ENCODE results near the gene GNB1. TPM values are rescaled to one million over a fixed set of nuclear protein-coding genes. Genes with fewer than 3 reads are reported as not detected.

Gene GNB1
- total and polyA plus RNA-seq, 9 of the 15 experiments (the other 6 are each of a cell fraction or from before 2014, with no cell fraction given), result 34.3 to 388 (median 114) TPM

DNA sequence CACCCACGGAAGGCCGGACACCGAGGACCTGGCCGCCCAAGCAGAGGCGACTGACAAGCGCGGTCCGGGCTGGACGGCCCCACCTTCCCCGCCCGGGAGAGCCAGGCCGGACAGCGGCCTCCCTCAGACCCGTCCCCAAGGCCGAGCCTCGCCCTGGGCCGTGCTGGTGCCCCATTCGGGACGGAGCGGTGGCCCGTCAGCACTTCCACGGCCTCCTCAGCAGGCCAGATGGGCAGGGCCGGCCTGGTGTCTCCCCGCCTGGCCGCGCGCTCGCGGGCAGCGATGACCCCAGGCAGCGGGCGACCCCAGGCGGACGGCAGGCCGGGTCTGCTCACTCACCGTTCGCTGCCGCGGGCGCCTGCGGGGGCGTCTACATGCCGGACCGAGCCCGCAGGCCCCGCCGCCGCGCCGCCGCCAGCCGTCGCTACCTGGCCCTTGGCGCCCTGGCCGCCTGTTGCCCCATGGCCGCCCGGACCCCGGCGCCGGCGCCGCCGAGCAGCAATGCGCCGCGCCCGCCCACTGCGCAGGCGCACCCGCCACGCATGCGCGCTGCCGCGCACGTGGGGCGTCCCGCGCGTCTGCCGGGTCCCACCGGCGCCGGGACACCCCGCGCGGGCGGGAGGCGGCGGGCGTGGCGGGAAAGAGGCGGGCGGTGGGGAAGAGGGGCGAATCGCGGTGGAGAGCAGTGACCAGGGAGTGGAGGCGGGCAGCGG lies 112.8 kb downstream of the GNB1 start, which contains the start of gene NADK (continued):
- TF ChIP-seq, protein P1, sequence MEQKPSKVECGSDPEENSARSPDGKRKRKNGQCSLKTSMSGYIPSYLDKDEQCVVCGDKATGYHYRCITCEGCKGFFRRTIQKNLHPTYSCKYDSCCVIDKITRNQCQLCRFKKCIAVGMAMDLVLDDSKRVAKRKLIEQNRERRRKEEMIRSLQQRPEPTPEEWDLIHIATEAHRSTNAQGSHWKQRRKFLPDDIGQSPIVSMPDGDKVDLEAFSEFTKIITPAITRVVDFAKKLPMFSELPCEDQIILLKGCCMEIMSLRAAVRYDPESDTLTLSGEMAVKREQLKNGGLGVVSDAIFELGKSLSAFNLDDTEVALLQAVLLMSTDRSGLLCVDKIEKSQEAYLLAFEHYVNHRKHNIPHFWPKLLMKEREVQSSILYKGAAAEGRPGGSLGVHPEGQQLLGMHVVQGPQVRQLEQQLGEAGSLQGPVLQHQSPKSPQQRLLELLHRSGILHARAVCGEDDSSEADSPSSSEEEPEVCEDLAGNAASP (IDR thresholded peaks at IDR 0.05), result no peak
- no peak for TF ChIP-seq EHMT2 (IDR thresholded peaks at IDR 0.05)
- no peak for TF ChIP-seq ZNF311 (CRISPR knock-in tag; IDR thresholded peaks at IDR 0.05)
- no peak for TF ChIP-seq CREBBP (IDR thresholded peaks at IDR 0.05; ENCODE audit: low read depth, low read length)
- TF ChIP-seq BCL6 (CRISPR knock-in tag; IDR thresholded peaks at IDR 0.05), result no peak
- no peak for TF ChIP-seq ESRRB (CRISPR knock-in tag; IDR thresholded peaks at IDR 0.05; ENCODE audit: borderline replicate concordance)
- TF ChIP-seq ELF2 (CRISPR knock-in tag; IDR thresholded peaks at IDR 0.05), result no peak
- TF ChIP-seq TEAD2 (tag; IDR thresholded peaks at IDR 0.05), result no peak
- TF ChIP-seq SAFB (IDR thresholded peaks at IDR 0.05; ENCODE audit: borderline replicate concordance, low read depth, low read length), result peak; percentile 71
- TF ChIP-seq, protein P2, sequence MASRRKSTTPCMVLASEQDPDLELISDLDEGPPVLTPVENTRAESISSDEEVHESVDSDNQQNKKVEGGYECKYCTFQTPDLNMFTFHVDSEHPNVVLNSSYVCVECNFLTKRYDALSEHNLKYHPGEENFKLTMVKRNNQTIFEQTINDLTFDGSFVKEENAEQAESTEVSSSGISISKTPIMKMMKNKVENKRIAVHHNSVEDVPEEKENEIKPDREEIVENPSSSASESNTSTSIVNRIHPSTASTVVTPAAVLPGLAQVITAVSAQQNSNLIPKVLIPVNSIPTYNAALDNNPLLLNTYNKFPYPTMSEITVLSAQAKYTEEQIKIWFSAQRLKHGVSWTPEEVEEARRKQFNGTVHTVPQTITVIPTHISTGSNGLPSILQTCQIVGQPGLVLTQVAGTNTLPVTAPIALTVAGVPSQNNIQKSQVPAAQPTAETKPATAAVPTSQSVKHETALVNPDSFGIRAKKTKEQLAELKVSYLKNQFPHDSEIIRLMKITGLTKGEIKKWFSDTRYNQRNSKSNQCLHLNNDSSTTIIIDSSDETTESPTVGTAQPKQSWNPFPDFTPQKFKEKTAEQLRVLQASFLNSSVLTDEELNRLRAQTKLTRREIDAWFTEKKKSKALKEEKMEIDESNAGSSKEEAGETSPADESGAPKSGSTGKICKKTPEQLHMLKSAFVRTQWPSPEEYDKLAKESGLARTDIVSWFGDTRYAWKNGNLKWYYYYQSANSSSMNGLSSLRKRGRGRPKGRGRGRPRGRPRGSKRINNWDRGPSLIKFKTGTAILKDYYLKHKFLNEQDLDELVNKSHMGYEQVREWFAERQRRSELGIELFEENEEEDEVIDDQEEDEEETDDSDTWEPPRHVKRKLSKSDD (conservative IDR thresholded peaks at IDR 0.05; ENCODE audit: low read length), result no peak
- TF ChIP-seq HDAC6 (IDR thresholded peaks at IDR 0.05; ENCODE audit: low read depth, low read length), result no peak
- no peak for TF ChIP-seq TOE1 (IDR thresholded peaks at IDR 0.05; ENCODE audit: borderline replicate concordance)
- no peak for TF ChIP-seq TOE1 (CRISPR knock-in tag; IDR thresholded peaks at IDR 0.05; ENCODE audit: borderline replicate concordance, low read depth)
- no peak for TF ChIP-seq ZNF586 (CRISPR knock-in tag; conservative IDR thresholded peaks at IDR 0.05)
- TF ChIP-seq CSDE1 (IDR thresholded peaks at IDR 0.05), result no peak
- no peak for TF ChIP-seq GATAD2A (IDR thresholded peaks at IDR 0.05)
- TF ChIP-seq KLF6 (CRISPR knock-in tag; IDR thresholded peaks at IDR 0.05; ENCODE audit: borderline replicate concordance), result no peak
- peak; percentile 81; the same call in 1 of the 2 replicates for TF ChIP-seq CTBP1 (IDR thresholded peaks at IDR 0.05; ENCODE audit: borderline replicate concordance)
- TF ChIP-seq MEIS2 (IDR thresholded peaks at IDR 0.05; ENCODE audit: partially characterized antibody), result peak; percentile 86
- peak; percentile 47; the same call in 1 of the 2 replicates for TF ChIP-seq EGR1 (conservative IDR thresholded peaks at IDR 0.05)
- no peak for TF ChIP-seq ARHGAP35 (IDR thresholded peaks at IDR 0.05; ENCODE audit: partially characterized antibody)
- TF ChIP-seq PML (IDR thresholded peaks at IDR 0.05; ENCODE audit: low read length), result no peak
- TF ChIP-seq TEAD1 (CRISPR knock-in tag; IDR thresholded peaks at IDR 0.05), result peak in 1 of 2 experiments; percentile 37; a peak in 1 of 4 replicates
- TF ChIP-seq GABPB1 (CRISPR knock-in tag; IDR thresholded peaks at IDR 0.05), result no peak; the same call in 1 of the 2 replicates
- TF ChIP-seq SRSF3 (IDR thresholded peaks at IDR 0.05; ENCODE audit: insufficient read depth, low read length), result no peak
- no peak for TF ChIP-seq ZNF707 (CRISPR knock-in tag; conservative IDR thresholded peaks at IDR 0.05)
- TF ChIP-seq FOXP1 (CRISPR knock-in tag; IDR thresholded peaks at IDR 0.05), result 0 out of 2 replicates have a peak, but pooled peaks have one; percentile 66
- TF ChIP-seq DMBX1 (CRISPR knock-in tag; IDR thresholded peaks at IDR 0.05; ENCODE audit: borderline replicate concordance), result 0 out of 2 replicates have a peak, but pooled peaks have one; percentile 12
